Activated T-cell treated with anti-CD3 and anti-CD28 coated beads, Interleukin-2, amount 50 U/mL, for 4 hours (primary cell): ENCODE measurements around the gene CDON. TPM values are rescaled to one million over a fixed set of nuclear protein-coding genes. Genes with fewer than 3 reads are reported as not detected.
"Not testable (repeated sequence)": the region's sequence is repeated elsewhere in the genome, so short reads cannot be mapped to it uniquely, and the experiment has no call there.

ENCODE experiments used
- ATAC-seq, 2 donors: fragments of 200-7000 bp; cut with Tn5 transposase; one replicate each; pipeline ENCODE4 v1.10.0; 2021
- DNase-seq: peaks from one replicate; pipeline ENCODE4 v3.0.0-alpha.2; 2020
- H3K27me3 Mint-ChIP-seq: one replicate; pipeline ENCODE4 v1.8.0; 2021; ENCODE audit warnings: low read depth, mixed read lengths
- H3K36me3 Mint-ChIP-seq: one replicate; pipeline ENCODE4 v1.8.0; 2022; ENCODE audit warnings: mixed read lengths; ENCODE audit not compliant: insufficient read depth
- H3K4me1 Mint-ChIP-seq: one replicate; pipeline ENCODE4 v1.8.0; 2021; ENCODE audit warnings: low read depth, mixed read lengths
- H3K4me3 Mint-ChIP-seq: one replicate; pipeline ENCODE4 v1.8.0; 2021; ENCODE audit warnings: mild to moderate bottlenecking, moderate library complexity, mixed read lengths
- H3K9me3 Mint-ChIP-seq: one replicate; pipeline ENCODE4 v1.8.0; 2021; ENCODE audit warnings: mixed read lengths
- total RNA-seq, 3 donors: library from RNA; stranded (reverse); gene quantifications; one replicate each; pipeline ENCODE4 v1.2.1, GENCODE V29; 2021

The CDON gene
- total RNA-seq, 3 donors from 2014 or later = 3.3 to 5.1 (median 3.9) TPM

DNA sequence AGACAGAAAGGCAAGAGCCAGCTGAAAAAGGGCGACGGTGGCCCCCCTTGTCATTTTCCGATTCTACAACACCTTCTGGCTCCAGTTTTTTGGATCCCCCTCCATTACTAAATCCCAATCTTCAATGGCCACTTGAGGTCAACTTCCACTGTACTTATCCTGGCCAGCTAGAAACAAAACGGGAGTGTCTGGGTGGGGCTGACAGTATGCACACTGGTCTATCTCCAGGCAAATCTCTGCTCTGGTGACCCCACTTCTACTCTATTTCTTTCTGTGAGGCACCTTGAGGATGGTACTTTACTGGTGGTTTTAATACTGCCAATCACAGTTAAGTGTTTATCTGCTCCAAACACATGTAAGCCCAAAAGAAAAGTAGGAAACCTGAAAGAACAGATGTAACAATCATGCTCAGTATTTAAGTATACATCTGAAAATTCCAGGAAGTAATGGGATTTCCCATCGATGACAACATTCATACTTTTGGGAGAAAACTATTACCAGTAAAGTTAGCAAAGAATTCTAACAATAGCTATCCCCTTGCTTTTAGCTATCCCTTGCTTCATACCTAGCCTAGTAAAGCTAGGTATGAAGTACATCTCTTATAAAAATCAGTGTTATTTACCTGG is 16.0 kb downstream of the CDON start:
- Mint-ChIP-seq H3K4me1 (peaks cover 4% of the 10 kb centered on the region), H3K27me3 (peaks cover 3% of the 10 kb centered on the region), H3K4me3 (no peak overlapping the region), H3K36me3 (peaks cover 2% of the 10 kb centered on the region), H3K9me3 (no peaks in the 10 kb centered on the region)
- no peak for DNase-seq
- no peak for ATAC-seq

DNA sequence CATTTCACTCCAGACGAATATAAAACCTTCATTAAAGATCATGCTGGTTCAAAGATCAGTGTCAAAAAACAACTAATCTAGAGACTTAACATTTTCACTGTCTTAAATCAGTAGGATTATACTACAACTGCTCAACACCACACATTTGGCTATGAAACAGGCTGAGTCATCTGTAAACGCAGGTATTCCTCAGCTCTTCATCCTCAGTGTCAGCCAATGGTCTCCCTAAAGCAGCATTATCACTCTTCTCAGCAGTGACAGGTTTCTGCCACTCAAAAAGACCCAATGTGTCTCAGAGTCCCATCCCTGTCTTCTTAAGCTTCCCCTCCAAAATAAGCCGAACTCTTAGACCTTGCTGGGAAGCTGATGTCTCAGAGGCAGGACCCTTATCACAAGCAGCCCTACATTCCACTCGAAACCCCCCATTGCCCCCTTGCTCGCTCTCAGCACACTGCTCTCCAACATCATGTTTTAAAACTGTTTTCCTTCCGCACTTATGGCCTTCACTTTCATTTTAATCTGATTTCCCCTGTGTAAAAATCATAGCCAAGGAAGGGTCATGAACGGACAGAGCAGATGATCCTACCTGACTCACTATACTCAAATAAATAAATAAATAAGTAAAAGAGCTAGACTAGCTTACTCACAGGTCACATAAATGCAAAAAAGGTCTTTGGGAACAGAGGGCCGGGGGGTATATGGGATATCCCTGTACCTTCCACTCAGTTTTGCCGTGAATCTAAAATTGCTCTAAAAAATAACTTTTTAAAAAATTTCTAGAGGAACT is 23.0 kb downstream of the CDON start:
- ATAC-seq (no peak), DNase-seq (no peak)
- Mint-ChIP-seq H3K36me3 (peaks cover 2% of the 10 kb centered on the region), H3K4me3 (no peak overlapping the region), H3K9me3 (no peaks in the 10 kb centered on the region), H3K4me1 (no peaks in the 10 kb centered on the region), H3K27me3 (no peaks in the 10 kb centered on the region)

DNA sequence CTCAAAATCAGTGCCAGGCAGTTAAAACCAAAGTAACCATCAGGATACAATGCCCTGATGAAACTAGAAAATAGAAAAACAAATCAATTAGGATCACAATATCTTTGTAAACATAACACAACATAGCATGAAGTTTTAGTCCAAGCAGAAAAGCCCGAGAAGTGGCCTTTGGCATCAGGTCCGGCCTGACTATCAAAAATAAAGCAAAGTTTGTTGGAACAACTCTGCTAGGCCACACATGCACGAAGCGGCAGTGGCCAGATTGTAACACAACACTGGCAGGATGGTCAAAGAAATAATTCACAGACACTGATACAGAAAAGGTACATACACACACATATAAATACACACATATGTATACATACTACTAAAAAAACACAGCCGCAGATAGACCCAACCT is 26.9 kb downstream of the CDON start:
- Mint-ChIP-seq H3K27me3 (peaks cover 2% of the 10 kb centered on the region), H3K4me3 (no peak overlapping the region), H3K9me3 (no peaks in the 10 kb centered on the region), H3K4me1 (no peaks in the 10 kb centered on the region), H3K36me3 (no peaks in the 10 kb centered on the region)
- no peak for ATAC-seq
- DNase-seq = no peak

DNA sequence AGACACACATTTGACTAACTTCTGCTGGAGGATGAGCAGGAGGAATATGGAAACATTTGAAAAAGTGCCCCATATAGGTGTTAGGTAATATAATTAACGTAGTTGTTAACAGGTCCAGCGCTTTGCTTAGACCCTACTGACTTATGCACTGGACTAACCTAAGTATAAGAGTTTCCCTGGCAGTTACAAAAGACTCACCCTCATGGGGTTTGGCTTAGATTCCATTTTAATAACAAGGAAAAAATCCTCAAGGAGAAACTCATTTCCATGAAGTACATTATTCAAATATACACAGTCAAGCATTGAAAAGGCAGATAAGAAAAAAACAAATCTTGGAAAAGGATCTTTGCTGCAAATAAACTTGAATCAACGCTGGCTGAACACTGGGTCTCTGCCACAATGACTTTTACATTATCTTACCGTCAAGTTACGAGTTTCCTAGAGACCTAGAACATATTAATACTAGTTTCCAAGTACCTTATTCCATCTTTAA is 27.7 kb downstream of the CDON start:
- DNase-seq = no peak
- H3K4me1 Mint-ChIP-seq = no peaks in the 10 kb centered on the region
- H3K36me3 Mint-ChIP-seq = no peaks in the 10 kb centered on the region
- peaks cover 2% of the 10 kb centered on the region for H3K27me3 Mint-ChIP-seq
- no peak overlapping the region for H3K4me3 Mint-ChIP-seq
- no peaks in the 10 kb centered on the region for H3K9me3 Mint-ChIP-seq
- ATAC-seq = no peak

DNA sequence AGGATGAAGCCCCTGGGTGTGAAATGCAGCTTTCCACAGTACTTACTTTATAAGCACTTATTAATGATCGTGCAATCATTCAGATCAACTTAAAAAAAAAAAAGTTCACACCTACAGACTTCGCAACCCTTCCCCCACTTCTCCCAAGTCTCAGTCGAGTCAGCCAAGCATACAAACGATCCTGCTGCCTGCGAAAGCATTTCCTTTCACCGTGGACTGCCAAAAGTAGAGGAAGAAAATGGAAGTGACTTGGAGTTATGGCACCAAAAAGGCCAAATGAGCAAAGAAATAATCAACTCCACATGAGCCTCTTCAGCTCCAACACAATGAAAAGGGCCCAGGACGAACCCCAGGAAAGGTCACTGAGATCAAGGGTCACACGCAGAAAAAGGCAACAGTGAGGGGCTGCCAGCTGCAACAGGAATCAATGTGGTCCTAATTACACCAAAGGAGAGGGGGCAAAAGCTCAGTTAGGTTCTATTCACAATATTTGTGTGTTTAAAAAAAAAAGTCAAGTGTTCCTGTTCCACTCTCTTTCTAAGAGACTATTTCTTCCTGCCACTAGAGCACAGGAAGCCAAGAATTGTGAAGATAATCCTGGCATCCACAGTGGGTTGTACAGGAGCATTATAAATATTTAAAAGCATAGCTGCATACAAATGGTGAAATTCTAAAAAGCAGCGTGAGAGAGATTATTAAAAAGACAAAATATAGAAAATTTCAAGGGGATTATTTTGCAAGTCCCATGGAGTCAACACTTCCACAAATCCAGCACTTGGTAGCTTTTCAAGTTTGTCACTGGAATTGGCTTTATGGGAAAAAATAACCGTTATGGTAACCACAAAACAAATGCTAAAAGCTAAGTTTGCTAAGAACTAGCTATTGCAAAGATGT is 28.4 kb downstream of the CDON start:
- Mint-ChIP-seq H3K36me3 (no peaks in the 10 kb centered on the region), H3K9me3 (no peaks in the 10 kb centered on the region), H3K4me1 (no peaks in the 10 kb centered on the region), H3K4me3 (no peak overlapping the region), H3K27me3 (peaks cover 2% of the 10 kb centered on the region)
- no peak for ATAC-seq
- no peak for DNase-seq

DNA sequence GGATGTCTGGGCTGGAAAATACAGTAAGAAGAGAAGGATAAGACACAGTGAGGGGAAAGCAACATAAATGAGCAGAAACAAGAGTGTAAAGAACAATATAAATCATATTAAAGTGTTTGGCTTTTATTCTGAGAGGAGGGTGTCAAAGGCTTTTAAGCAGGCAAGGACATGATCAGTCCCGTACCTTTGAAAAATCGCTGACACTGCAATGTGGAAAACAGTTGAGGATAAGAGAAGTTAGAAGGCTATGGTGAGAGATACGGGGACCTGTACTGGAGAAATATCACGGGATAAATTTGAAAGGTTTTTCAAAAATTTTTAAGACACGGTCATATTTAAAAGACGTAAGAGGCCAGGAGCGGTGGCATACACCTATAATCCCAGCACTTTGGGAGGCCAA is 30.3 kb downstream of the CDON start:
- ATAC-seq = no peak
- no peak for DNase-seq
- Mint-ChIP-seq H3K4me3 (no peak overlapping the region), H3K4me1 (no peaks in the 10 kb centered on the region), H3K27me3 (peaks cover 4% of the 10 kb centered on the region), H3K36me3 (no peaks in the 10 kb centered on the region), H3K9me3 (no peaks in the 10 kb centered on the region)

DNA sequence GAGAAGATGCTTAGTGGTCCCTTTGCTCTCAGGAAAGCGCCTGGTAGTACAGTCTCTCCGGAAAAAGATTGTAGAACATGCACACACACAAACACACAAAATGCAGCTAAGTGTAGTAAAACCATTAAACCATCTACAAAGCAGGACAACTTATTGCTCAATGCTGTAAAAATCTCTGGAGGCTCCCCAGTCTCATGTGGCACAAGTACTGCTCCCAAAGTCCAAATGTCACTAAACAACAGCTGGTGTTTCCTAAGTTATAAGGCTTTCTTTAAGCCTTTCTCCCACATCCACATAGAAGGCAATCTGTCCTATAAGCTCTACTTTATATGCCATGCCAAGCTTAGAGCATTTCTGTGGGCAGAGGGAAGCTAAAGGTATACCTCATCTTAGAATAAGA is 32.9 kb downstream of the CDON start:
- Mint-ChIP-seq H3K4me1 (no peaks in the 10 kb centered on the region), H3K36me3 (no peaks in the 10 kb centered on the region), H3K9me3 (no peaks in the 10 kb centered on the region), H3K4me3 (no peak overlapping the region), H3K27me3 (peaks cover 7% of the 10 kb centered on the region)
- ATAC-seq = no peak
- DNase-seq = no peak

DNA sequence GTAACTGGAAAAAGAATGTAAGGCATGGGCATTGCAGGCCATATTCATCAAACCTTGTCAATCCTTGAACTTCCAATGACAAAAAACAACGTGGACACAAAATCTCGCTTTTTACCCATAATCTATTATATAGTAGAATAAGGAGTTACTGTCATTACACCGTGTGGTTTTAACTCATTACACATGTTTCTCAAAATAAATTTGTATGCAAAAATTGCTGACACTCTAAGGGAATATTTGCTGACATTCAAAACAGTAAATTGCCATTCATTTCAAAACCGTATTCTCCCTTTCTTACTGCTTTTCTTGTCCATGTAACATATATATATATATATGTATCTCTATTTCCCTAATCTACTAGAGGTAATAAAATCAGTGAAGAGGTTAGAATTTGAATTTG is 33.4 kb downstream of the CDON start:
- Mint-ChIP-seq H3K27me3 (peaks cover 7% of the 10 kb centered on the region), H3K4me3 (no peak overlapping the region), H3K36me3 (no peaks in the 10 kb centered on the region), H3K4me1 (no peaks in the 10 kb centered on the region), H3K9me3 (no peaks in the 10 kb centered on the region)
- ATAC-seq = no peak
- DNase-seq = no peak

DNA sequence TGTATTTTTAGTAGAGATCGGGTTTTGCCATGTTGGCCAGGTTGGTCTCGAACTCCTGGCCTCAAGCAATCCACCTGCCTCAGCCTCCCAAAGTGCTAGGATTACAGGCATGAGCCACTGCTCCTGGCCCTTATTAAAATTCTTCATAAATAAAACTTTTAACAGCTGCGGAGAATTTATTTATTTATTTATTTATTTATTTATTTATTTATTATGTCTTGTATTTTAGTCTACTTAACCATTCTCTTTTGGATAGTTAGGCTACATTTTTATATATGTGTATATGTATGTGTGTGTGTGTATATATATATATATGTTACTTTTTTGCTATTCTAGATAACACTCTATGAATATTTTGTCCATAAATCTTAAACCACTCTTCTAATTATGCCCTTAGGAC is 34.1 kb downstream of the CDON start:
- H3K4me3 Mint-ChIP-seq, H3K4me1 Mint-ChIP-seq, DNase-seq, ATAC-seq, H3K36me3 Mint-ChIP-seq, H3K9me3 Mint-ChIP-seq, H3K27me3 Mint-ChIP-seq: not testable (repeated sequence)

DNA sequence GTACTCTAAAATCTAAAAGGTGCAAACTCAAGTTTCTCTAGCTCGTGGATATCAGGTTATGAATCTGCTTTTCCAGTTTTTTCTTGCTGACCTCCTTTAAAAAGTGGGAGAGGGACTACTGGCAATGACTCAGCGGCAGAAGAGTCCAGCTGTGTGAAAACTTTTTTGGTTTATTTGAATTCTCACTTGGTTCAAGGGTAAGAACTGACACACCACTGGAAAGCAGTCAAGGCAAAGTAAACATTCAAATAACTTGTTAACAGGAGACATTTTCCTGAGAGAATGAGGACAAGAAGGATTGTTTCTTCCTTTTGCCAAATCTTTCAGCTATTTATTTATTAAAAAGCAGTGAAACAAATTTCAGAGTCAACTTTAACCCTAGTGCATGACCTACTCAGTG is 36.1 kb downstream of the CDON start:
- Mint-ChIP-seq H3K9me3 (no peaks in the 10 kb centered on the region), H3K4me3 (no peak overlapping the region), H3K27me3 (peaks cover 5% of the 10 kb centered on the region), H3K4me1 (no peaks in the 10 kb centered on the region), H3K36me3 (no peaks in the 10 kb centered on the region)
- ATAC-seq = no peak
- no peak for DNase-seq

DNA sequence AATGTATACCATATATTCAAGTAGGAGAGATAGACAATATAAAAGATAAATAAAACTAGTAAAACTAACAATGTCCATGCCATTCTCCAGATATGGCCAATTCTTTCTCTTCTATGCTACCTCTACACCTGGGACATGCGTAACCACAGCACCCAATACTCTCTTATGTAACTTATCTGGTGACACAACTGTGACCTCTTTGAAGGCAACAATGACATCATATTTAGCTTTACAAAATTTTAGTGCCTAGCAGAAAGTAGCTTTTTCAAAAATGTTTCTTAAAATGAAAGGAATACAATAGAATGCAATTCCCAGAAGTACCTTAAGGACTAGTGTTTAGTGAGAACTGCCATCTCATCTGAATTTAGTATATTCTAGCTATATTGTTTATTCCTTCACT is 36.8 kb downstream of the CDON start:
- no peaks in the 10 kb centered on the region for H3K4me1 Mint-ChIP-seq
- H3K4me3 Mint-ChIP-seq = no peak overlapping the region
- H3K9me3 Mint-ChIP-seq = no peaks in the 10 kb centered on the region
- H3K27me3 Mint-ChIP-seq = peaks cover 5% of the 10 kb centered on the region
- DNase-seq (no peak), ATAC-seq (no peak)
- no peaks in the 10 kb centered on the region for H3K36me3 Mint-ChIP-seq

DNA sequence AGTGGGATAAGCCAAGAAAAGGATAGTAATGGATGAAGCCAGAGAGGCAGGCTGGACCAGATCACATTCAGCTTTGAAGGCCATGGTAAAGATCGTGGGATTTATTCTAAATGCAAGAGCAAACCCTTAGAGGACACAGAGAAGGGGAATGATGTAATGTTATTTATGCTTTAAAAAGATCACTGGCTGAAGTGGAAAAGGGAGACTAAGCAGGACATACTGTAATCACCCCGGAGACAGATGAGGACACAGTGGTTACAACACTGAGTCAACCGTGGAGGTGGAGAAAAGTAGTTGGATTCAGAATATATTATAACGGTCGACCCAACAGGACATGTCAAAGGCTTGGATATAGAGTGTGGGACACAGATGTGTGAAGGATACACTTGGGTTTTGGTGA is 38.5 kb downstream of the CDON start:
- peaks cover 3% of the 10 kb centered on the region for H3K36me3 Mint-ChIP-seq
- no peak overlapping the region for H3K4me3 Mint-ChIP-seq
- no peak for DNase-seq
- no peak for ATAC-seq
- H3K4me1 Mint-ChIP-seq = no peaks in the 10 kb centered on the region
- H3K9me3 Mint-ChIP-seq = no peaks in the 10 kb centered on the region
- H3K27me3 Mint-ChIP-seq = peaks cover 5% of the 10 kb centered on the region

DNA sequence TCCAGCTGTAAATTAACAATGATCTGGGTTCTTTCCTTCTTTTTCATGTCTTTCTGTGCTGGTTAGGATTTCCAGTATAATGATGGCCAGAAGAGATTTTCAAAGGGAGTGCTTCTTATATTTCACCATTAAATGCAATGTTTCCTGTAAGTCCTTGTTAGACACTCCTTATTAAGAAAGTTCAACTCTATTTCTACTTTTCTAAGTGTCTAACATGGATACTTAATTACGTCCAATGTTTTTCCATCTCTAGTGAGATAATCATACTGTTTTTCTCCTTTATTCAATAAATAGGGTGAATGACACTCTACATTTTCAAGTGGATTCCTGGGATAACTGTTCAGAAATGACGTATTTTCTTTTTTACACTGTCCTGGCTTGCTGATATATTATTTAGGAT is 49.8 kb downstream of the CDON start:
- Mint-ChIP-seq H3K27me3 (no peaks in the 10 kb centered on the region), H3K4me1 (no peaks in the 10 kb centered on the region), H3K9me3 (no peaks in the 10 kb centered on the region), H3K4me3 (no peak overlapping the region), H3K36me3 (peaks cover 3% of the 10 kb centered on the region)
- ATAC-seq = no peak
- no peak for DNase-seq

DNA sequence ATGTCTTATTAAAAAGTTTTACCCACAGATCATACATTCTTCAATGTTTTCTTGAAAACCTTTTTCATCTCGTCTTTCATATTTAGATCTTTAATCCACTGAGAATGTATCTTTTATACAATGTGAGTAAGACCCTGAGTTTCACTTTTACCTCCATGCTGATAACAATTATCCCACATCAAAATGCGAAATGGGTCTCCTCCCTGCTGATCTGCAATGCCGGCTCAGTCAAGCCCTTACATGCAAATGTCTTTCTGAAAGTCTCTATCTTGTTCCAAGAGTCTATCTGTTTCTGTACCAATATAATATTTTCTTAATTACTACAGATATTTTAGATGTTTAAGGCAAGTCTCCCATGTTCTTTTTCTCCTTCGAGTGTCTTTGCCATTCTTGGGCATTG is 50.9 kb downstream of the CDON start:
- H3K4me1 Mint-ChIP-seq = no peaks in the 10 kb centered on the region
- no peak overlapping the region for H3K4me3 Mint-ChIP-seq
- ATAC-seq = no peak
- DNase-seq = no peak
- H3K9me3 Mint-ChIP-seq = no peaks in the 10 kb centered on the region
- peaks cover 2% of the 10 kb centered on the region for H3K36me3 Mint-ChIP-seq
- H3K27me3 Mint-ChIP-seq = no peaks in the 10 kb centered on the region
